ENCODE measurements around the gene MYOM3. TPM values are rescaled to one million over a fixed set of nuclear protein-coding genes. Genes with fewer than 3 reads are reported as not detected.

MYOM3 gene
- total RNA-seq, 1 experiment from 2014 or later: 0.03 TPM

DNA sequence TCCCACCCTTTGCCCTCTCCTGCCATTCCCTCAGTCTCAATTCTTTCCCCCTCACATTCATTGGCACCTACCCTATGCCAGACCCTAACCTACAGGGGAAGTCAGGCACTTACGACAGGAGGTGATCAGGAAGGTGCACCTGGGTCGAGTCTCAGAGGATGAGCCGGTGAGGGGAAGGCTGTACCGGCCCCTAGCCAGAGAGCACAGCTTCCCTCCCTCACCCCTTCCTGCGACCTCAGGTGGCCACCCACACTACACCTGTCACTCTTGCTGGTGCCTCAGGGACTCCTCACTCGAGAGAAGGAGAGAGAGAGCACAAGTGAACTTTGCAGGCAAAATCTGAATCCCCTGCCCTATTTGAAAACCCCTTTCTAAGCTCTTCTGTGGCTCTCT, 1.7 kb upstream of the MYOM3 start:
- Histone ChIP-seq H3K4me3 (ENCODE audit: insufficient read depth, low read depth, low read length) (no peak overlapping the region), H3K36me3 (replicated peaks; ENCODE audit: control insufficient read depth, insufficient read depth, low read length) (no peaks in the 10 kb centered on the region), H3K27me3 (ENCODE audit: control insufficient read depth, insufficient read depth, low read length) (no peaks in the 10 kb centered on the region; the same call in 1 of the 2 replicates)
- DNase-seq: no peak

DNA sequence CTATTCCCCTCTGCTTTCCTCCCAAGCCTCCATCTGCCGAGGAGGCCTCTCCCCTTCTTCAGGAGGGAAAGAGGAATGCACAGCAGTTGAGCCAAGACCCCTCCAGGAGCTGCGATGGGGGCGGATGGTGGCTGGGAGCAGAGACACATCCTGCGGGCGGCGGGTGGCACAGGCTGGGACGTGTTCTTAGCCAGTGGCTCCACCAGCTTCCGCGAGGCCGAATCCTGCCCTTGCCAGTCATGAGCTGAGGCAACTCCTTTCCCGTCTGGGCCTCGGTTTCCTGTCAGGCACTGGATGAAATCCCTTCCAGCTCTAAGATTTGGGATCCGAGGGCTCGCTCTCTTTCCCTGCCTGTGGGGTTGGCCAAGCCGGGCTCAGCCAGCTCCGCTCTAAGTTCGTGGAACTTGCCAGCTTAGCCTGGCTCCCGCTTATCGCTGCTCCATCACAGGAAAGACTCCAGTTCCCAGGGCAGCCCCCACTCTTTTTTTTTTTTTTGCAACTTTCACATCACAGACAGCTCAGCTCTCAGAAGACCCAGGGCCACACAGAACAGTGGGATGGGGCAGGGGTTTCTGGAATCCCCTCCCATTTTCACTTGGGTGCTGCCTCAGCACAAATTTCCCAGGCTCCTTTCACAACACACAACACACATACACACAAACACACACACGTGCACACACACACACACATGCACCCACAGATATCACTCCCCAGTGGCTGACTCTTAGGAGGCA, 506 bp downstream of the MYOM3 start:
- DNase-seq: peak; percentile 56

DNA sequence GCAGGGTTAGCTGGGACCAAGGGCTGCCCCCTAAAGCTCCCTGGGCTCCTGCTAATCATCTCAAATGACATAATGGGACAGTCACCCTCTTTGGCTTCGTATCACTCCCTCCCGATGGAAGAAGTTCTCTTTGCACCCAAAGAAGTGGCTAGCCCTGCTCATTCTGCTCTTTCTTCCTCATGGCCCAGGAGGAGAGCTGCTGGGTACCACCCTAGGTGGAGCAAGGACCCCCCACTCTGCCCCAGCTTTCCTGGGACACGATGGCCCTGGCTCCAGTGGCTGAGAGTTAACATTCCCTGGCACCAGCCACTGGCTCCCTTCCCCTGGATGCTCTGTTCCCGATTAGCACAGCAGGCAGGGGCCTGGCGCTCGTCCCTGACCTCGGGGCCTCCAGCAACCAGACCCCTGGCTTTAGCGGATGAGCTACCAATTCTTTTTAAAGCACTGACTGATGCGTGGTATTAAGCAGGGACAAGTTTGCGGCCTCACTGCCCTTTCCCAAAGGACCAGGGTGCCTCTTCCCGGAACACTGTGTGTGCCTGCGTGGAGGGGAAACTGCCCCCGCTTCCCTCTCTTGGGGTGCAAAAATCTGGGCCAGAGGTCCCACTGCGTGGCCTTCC, 1.2 kb downstream of the MYOM3 start:
- Histone ChIP-seq H3K4me3 (ENCODE audit: insufficient read depth, low read depth, low read length) (no peak overlapping the region), H3K27me3 (ENCODE audit: control insufficient read depth, insufficient read depth, low read length) (no peaks in the 10 kb centered on the region; the same call in 1 of the 2 replicates), H3K36me3 (replicated peaks; ENCODE audit: control insufficient read depth, insufficient read depth, low read length) (no peaks in the 10 kb centered on the region)
- no peak for DNase-seq

More for the DNA sequence above, 506 bp downstream of the MYOM3 start:
- Histone ChIP-seq H3K36me3 (replicated peaks; ENCODE audit: control insufficient read depth, insufficient read depth, low read length) (no peaks in the 10 kb centered on the region), H3K4me3 (ENCODE audit: insufficient read depth, low read depth, low read length) (no peak overlapping the region), H3K27me3 (ENCODE audit: control insufficient read depth, insufficient read depth, low read length) (no peaks in the 10 kb centered on the region; the same call in 1 of the 2 replicates)

DNA sequence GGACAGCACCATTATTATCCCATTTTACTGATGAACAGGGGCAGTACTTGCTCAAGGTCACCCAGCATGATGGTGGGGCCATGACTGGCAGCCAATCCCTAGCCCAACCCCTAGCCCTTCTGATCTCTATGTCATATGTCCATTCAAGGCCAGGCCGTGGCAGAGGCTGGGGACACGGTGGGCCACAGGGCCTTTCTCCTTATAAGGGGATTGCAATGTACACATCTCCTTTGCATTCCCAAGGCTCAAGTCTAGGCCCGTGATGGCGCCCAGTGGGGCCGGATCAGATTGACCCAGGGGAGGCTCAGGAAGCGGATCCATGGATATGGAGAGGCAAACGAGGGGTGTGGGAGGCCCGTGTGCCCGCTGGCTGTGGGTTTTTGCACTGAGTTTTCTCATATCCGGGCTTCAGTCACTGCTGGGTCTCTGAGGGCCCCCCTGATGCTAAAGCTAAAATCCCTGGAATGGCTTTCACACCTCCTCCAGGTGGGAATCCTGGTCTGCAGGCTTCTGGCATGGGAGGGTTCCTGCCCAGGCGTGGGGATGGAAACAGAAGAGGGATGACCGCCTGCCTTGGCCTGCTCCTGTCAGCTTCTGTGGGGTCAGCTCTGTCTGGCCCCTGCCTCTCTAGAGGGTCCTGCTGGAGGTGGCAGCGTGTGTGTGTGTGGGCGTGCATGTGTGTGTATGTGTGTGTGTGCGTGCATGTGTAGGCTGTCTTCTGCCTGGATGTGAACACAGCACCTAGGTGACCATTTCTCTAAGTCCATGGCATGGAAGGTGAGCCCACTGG, 2.1 kb downstream of the MYOM3 start:
- H3K27me3 ChIP-seq (ENCODE audit: control insufficient read depth, insufficient read depth, low read length): no peaks in the 10 kb centered on the region; the same call in 1 of the 2 replicates
- H3K36me3 ChIP-seq (replicated peaks; ENCODE audit: control insufficient read depth, insufficient read depth, low read length): no peaks in the 10 kb centered on the region
- no peak overlapping the region for H3K4me3 ChIP-seq (ENCODE audit: insufficient read depth, low read depth, low read length)
- no peak for DNase-seq

DNA sequence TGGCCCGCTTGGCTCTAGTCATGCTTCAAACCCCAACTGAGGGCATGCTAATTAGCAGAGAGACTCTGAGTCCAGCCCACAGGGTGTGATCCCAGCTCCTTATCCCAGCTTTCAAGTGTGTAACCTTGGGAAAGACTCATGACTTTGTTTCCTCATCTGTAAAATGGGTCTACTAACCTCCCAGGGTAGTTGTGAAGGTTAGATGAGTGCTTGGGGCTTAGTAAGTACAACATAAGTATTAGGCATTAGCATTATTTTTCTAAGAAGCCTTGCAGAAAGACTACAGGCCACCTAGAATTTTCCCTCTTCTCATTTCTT, 2.8 kb downstream of the MYOM3 start:
- no peak for DNase-seq
- H3K27me3 ChIP-seq (ENCODE audit: control insufficient read depth, insufficient read depth, low read length): no peaks in the 10 kb centered on the region; the same call in 1 of the 2 replicates
- no peaks in the 10 kb centered on the region for H3K36me3 ChIP-seq (replicated peaks; ENCODE audit: control insufficient read depth, insufficient read depth, low read length)
- H3K4me3 ChIP-seq (ENCODE audit: insufficient read depth, low read depth, low read length): no peak overlapping the region

DNA sequence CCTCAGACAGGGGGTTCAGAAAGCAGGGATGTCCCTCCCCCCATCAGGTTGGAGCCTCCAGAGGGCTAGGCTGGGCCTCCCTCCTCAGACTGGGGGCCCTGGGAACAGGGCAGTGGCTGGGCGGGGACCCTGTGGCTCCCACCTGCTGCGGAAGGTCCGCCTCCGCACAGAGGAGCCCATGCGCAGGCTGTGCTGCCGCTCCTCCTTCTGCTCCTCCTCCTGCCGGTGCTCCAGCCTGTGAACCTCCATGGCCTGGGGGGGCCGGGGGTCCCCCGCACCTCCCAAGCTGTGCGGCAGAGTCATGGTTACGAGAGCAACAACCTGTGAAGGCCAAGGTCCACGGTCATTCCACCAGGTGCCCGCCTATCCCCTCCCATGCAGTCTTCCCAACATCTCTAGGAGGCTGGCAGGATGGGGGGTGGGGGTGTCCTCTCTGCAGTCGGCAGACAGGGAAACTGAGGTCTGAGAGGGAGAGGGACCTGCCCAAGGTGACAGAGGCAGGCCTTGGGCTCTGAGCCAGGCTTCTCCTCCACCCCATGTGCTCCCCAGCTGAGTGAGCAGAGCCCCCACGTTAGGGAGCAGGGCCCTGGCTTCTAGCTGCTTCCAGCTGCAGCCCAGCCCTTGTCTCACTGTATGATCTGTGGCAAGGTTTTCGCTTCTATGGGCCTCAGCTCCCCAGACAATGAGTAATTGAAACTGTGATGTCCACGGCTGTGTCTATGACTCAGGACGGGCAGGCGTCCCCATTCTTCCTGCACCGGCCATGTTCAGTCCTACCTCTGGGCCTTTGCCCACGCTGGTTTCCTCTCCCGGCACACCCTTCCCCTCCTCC, 3.4 kb downstream of the MYOM3 start:
- Histone ChIP-seq H3K27me3 (ENCODE audit: control insufficient read depth, insufficient read depth, low read length) (no peaks in the 10 kb centered on the region; the same call in 1 of the 2 replicates), H3K4me3 (ENCODE audit: insufficient read depth, low read depth, low read length) (no peak overlapping the region), H3K36me3 (replicated peaks; ENCODE audit: control insufficient read depth, insufficient read depth, low read length) (no peaks in the 10 kb centered on the region)
- DNase-seq: peak; percentile 61

DNA sequence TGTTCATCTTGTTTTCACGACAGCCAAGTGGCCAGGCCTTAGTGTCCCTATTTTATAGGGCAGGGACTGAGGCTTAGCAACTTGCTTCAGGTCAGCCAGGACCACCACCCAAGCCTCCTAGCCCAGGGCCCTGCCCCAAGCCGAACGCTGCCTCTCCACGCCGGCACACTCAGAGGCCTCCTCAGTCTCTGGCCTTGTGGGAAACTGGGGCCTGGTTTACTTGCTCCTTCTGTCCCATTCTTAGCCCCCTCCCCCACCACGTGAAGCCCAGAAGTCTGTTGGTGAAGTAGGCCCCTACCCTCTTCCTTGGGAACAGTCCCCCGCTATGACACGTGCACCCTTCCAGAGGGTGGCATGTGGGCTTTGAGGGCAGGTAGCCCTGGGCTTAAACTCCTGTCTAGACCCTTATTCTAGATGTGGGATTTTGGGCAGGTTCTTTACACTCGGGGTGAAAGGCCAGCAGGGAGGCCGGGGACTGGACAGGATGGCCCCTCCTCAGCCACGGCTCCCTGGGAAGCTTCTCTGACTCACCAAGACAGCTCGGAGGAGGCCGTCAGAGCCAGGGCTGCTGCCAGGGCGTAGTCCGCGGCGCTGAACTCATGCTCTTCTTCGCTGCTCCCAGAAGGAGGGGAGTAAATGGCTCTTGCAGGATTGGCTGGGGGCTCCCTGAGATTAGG, 4.3 kb downstream of the MYOM3 start:
- DNase-seq: peak; percentile 57
- no peaks in the 10 kb centered on the region for H3K27me3 ChIP-seq (ENCODE audit: control insufficient read depth, insufficient read depth, low read length)
- H3K36me3 ChIP-seq (replicated peaks; ENCODE audit: control insufficient read depth, insufficient read depth, low read length): no peaks in the 10 kb centered on the region
- H3K4me3 ChIP-seq (ENCODE audit: insufficient read depth, low read depth, low read length): no peak overlapping the region

DNA sequence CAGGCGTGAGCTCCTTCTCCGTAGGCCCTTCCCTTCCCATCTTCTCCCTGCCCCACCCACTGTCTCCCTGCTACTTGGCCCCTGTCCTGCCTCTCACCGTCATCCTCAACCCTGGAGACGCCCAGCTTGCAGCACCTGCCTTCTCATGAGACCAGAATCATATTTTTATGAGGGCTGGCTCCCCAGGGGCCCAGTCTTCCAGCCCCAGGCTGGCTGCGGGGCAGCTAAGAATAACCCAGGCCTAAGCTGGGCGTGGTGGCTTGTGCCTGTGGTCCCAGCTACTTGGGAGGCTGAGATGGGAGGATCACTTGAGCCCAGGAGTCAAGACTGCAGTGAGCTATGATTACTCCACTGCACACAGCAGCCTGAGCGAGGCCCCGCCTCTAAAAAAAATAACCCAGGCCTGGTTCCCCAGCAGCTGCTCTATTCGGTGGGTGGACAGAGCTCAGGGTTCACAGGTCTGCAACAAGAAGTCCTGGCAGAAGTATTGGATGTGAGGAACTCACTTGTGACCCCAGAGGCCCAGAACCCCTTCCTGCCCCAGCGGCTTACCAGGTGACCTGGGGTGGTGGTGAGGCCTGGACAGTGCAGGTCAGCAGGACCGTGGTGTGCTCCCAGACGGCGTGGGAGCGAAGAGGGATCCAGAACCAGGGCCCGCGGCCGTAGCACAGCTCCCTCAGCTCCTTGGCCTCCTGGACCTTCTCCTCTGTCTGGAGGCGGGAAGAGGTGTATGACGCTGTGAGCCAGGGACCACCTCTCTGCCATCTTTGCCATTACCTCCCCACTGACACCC, 6.4 kb downstream of the MYOM3 start:
- Histone ChIP-seq H3K36me3 (replicated peaks; ENCODE audit: control insufficient read depth, insufficient read depth, low read length) (no peaks in the 10 kb centered on the region), H3K4me3 (ENCODE audit: insufficient read depth, low read depth, low read length) (no peak overlapping the region), H3K27me3 (ENCODE audit: control insufficient read depth, insufficient read depth, low read length) (no peaks in the 10 kb centered on the region)
- DNase-seq: no peak

DNA sequence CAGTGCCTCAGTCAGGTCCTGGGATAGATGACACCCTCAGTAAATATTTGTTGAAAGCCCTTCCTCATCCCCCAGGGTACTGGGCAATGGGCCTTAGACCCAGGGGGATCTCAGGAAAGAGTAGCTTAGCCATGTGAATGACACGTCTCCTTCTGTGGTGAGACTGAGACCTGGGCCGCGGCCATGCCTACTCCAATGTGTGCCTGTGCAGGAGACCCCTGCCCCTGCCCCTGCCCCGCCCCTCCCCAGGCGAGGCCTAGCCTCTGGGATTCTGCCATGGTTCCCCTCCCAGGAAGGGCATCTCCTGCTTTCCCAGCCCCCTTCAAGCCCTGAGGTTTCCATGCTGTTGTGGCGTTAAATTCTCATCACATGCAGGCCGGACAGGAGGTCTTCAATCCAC, 7.1 kb downstream of the MYOM3 start:
- Histone ChIP-seq H3K27me3 (ENCODE audit: control insufficient read depth, insufficient read depth, low read length) (no peaks in the 10 kb centered on the region), H3K36me3 (replicated peaks; ENCODE audit: control insufficient read depth, insufficient read depth, low read length) (no peaks in the 10 kb centered on the region), H3K4me3 (ENCODE audit: insufficient read depth, low read depth, low read length) (no peak overlapping the region)
- DNase-seq: no peak

DNA sequence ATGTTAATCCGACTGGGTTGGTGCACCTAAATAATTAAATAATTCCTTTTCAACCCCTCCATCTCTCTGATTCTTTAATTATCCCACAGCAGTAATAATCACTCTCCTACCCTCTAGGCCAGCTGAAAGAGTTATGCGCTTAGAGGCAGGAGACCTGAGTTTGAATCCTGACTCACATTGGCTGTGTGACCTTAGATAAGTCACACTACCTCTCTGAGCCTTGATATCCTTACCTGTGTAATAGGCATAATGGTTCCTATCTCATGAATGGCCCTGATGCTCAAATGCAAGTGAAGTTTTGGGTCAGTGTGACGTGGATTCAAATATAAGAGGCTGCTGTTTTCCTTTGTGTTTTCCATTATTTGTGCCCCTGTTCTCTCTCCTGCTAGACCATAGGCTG, 8.1 kb downstream of the MYOM3 start:
- no peak for DNase-seq
- Histone ChIP-seq H3K4me3 (ENCODE audit: insufficient read depth, low read depth, low read length) (no peak overlapping the region), H3K36me3 (replicated peaks; ENCODE audit: control insufficient read depth, insufficient read depth, low read length) (no peaks in the 10 kb centered on the region), H3K27me3 (ENCODE audit: control insufficient read depth, insufficient read depth, low read length) (no peaks in the 10 kb centered on the region)

DNA sequence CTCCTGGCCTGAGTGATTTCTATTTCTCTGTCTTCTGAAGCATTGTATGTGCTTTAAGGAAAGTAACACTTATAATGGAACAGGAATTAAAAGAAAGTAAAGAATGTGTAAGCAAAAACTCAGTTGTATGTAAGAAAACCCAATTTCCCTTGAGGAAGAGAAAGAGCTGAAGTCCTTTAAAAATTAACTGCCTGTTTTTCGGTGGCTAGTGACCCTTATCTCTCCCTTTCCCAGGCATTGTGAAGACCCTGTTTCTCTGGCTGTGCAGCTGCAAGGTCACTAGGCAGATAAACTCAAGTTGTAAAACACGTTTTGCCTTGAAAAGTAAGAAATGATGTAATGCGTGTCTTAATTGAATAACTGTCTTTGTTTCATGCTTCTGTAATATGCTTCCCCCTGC, 8.5 kb downstream of the MYOM3 start:
- no peak for DNase-seq
- Histone ChIP-seq H3K27me3 (ENCODE audit: control insufficient read depth, insufficient read depth, low read length) (no peaks in the 10 kb centered on the region), H3K4me3 (ENCODE audit: insufficient read depth, low read depth, low read length) (no peak overlapping the region), H3K36me3 (replicated peaks; ENCODE audit: control insufficient read depth, insufficient read depth, low read length) (no peaks in the 10 kb centered on the region)

DNA sequence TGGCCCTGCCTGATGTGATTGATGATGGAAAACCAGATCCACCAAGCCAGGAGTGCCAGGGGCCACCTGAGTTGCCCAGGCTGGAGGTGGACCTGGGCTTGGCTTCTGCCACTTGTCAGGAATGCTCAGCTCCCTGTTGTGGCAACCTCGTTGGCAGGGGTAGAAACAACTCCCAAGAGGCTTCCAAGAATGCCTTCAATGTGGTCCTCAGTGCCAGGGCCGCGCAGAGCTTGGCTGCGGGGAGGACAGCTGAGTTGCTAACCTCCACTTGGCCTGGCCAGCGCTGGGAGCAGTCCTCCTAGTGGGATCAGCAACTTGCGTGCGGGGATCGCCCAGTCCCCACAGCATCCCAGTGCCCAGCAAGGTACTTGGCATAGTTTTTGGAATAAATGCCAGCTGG, 9.0 kb downstream of the MYOM3 start:
- no peak overlapping the region for H3K4me3 ChIP-seq (ENCODE audit: insufficient read depth, low read depth, low read length)
- no peak for DNase-seq
- no peaks in the 10 kb centered on the region for H3K27me3 ChIP-seq (ENCODE audit: control insufficient read depth, insufficient read depth, low read length)
- no peaks in the 10 kb centered on the region for H3K36me3 ChIP-seq (replicated peaks; ENCODE audit: control insufficient read depth, insufficient read depth, low read length)

DNA sequence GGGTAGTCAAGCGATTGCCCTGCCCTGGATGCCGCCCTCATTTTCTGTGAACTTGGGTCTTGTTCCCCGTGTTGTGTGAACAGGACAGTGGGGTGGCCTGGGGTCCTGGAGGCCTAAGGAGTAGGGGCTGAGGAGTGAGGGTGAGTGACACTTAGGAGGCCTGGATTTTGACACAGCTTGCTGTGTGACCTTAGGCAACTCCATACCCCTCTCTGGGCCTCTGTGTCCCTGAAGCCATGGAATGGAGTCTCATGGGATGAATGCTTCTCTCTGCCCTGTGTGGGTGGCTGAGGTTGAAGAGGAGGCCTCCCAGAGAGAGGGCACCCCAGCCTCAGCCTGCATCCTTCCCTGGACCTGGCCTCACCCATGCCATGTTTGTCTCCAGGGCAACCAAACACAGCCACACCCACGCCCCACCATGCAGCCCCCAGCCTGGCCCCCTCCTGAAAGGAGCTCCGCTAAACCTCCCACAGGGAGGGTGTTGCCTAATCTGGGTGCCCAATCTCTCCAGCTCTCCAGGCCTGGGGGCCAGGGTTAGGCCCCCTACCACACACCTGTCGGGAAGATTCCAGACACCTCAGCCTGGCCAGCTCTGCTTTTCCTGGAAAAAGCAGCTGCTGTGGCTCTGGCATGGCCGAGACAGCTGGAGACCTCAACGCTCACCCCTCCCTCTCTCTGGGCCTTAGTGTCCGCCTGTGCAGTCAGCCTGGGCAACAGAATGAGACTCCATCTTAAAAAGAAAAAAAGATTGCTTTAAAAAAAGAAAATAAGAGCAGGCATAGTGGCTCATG, 9.9 kb downstream of the MYOM3 start:
- H3K4me3 ChIP-seq (ENCODE audit: insufficient read depth, low read depth, low read length): no peak overlapping the region
- no peaks in the 10 kb centered on the region for H3K27me3 ChIP-seq (ENCODE audit: control insufficient read depth, insufficient read depth, low read length)
- H3K36me3 ChIP-seq (replicated peaks; ENCODE audit: control insufficient read depth, insufficient read depth, low read length): no peaks in the 10 kb centered on the region
- no peak for DNase-seq

Measured in H7 (cell line).